ENCODE measurements around the gene KCNH3.
"Not testable (repeated sequence)": the region's sequence is repeated elsewhere in the genome, so short reads cannot be mapped to it uniquely, and the experiment has no call there.

Gene KCNH3

DNA sequence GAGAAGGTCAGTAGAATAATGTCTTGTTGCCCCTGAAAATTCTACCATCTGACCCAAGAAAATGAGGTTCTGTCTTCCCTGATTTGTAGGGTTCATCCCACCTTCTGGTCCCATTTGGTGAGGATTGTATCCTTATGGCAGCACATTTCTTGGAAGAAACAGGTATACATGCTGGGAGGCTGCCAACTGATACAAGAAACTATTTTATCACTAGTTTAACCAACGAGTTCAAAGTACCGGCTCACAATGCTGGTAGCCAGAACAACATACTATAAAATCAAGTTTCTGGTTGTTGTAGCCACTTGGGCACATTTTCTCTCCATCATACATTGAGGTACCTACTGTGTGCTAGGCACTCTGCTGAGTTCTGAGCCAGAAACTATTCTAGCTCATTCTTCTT is 7.1 kb upstream of the KCNH3 start:
- DNase-seq = no peak

DNA sequence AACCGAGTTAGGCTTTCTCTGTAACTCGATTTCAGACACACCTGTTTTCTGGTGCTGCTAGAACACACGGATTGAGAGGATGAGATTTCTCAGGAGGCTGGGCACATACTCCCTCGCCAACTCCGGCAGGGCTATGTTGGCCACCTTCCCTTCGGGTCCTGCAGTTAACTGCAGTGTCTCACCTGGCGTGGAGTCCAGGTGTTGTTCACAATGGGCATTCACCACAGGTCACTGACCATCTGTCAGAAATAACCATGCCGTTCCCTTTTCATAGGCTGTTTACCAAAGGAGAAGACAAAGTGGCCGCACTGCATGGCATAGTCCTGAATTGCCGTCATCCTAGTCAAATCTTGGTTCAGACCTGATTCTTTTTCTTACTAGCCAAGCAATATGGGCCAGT is 5.5 kb upstream of the KCNH3 start:
- no peak for DNase-seq

DNA sequence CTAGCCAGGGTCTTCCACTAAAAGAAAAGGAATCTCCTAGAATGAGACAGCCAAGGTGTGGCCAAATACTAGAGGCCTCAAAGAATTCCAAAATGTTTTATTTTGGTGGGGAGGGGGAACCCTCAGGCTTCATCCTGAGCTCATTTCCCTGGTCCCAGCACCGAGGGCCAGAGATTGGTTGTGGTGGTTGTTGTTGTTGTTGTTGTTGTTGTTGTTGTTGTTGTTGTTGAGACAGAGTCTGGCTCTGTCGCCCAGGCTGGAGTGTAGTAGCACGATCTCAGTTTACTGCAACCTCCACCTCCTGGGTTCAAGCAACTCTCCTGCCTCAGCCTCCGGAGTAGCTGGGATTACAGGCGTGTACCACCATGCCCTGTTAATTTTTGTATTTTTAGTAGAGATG is 4.7 kb upstream of the KCNH3 start:
- not testable (repeated sequence) for DNase-seq

DNA sequence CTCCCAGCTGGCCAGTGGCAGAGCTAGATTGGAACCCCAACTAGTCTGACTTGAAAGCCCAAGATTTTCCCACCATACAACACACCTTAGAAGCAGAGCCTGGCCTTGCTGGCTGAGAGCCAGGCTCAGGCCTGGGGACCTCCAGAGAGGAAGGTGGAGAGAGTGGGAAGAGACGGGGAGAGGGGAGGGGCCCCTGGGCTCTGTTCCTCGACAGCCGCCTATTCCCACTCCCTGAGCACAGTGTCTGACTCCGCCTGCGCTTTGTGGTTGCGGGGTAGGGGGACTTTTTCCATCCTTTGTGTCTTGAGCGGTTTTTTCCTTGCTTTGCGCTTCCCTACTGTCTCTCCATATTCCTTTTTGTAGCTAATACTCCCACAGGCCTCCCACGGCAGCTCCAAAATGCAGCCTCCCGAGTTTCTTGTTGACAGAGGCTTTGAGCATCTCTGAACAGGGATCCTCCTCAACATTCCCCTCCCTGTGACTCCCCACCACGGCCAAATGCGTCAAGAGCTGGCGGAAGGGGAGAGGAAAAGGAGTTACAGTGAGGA is 4.0 kb upstream of the KCNH3 start:
- DNase-seq = no peak

DNA sequence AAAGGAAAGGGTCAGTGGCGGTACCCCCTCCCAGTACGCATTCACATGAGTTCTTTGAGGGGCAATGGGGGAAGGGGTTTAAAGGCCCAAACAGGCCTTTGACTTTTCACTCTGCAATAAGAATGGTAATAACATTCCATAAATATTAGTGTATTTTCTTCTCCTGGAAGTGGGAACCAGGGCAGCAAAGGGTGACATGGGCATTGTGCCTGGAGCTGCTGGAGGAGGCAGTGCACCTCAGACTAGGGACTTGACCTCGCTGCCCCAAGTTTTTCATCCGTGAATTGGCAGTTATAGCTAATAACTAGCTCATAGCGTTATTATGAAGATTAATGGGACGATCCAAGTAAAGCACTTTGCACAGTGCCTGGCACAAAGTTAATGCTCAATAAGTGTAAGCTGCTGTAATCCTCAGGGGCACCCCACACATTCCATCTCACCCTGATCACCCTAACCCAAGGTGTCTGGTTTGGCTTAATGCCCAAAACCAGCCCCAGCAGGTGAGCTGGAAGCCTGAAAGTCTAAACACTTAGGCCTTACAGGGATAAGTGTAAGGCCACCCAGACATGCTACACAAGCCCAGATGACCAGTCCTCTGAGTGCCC is 2.8 kb upstream of the KCNH3 start:
- DNase-seq = no peak

DNA sequence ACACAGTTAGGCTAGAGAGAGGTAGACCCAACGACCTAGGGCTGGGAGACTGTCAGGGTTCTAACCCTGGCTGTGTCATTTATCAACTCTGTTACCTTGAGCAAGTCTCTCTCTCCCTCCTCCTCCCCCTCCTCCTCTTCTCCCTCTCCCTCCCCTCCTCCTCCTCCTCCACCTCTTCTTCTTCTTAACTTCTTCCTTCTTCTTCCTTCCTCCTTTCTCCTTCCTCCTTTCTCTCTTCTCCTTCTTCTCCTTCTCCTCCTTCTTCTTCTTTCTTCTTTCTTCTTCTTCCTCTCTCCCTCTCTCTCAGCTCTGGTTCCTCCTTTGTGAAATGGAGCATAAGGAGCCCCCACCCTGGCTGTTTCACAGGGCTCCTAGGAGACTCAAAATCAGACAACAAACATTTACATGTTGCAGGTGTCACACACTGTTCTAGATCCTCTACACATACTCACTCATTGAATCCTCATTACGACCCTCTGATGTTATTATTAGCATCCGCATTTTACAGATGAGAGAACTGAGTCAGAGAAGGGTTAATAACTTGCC is 2.2 kb upstream of the KCNH3 start:
- no peak for DNase-seq

DNA sequence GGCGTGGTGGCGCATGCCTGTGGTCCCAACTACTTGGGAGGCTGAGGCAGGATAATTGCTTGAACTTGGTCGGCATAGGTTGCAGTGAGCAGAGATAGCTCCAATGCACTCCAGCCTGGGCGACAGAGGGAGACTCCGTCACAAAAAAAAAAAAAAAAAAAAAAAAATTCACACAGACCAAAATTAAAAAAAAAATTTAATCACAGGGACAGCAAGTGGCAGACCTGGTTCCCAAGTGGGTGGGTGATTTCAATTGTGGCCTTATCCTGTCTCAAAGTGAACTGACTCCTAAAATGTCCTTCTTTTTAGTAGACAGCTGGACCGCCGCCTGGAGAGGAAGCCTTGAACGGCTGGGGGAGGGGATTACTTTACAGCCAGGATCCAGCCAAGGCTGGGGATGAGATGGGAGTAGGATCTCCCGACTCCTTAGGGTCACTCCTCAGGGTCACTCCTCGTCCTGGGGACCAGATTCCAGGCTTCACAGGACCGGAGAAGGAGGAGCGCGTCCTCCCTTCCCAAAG is 1.5 kb upstream of the KCNH3 start:
- no peak for DNase-seq

DNA sequence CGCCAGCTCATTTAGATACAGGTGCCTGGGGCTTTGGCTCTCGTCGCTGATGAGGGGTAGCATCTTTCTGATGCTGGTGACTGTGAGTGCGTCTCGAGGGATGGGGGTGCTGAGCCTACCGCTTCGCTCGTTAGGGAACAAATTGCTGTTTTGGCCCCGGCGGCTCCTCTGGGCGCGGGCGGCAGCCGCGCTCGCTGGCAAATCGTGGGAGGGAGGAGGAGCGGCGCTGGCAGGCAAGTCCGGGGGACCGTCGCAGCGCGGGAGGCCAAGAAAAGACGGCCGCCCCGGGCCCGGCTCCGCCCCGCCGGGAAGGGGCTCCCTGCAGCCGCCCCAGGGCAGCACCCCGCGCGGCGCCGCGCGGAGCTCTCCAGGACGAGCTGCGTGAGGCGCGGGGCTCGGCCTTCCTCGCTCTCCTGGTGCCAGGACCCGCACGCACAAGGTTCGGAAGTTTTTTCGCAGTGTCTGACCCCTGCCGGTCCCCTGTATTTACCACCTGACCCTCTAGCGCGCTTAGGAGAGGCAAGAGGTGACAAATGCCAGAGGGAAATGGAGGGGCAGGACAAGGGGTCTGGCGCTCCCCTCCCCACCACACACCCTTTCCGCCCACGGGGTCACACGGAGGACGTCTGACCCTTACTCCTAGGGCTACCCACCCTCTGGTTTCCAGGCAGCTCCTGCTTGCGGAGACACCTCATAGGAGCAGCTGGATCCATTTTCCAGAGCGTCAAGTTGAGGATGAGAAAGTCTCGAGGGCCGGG is 899 bp upstream of the KCNH3 start:
- no peak for DNase-seq

DNA sequence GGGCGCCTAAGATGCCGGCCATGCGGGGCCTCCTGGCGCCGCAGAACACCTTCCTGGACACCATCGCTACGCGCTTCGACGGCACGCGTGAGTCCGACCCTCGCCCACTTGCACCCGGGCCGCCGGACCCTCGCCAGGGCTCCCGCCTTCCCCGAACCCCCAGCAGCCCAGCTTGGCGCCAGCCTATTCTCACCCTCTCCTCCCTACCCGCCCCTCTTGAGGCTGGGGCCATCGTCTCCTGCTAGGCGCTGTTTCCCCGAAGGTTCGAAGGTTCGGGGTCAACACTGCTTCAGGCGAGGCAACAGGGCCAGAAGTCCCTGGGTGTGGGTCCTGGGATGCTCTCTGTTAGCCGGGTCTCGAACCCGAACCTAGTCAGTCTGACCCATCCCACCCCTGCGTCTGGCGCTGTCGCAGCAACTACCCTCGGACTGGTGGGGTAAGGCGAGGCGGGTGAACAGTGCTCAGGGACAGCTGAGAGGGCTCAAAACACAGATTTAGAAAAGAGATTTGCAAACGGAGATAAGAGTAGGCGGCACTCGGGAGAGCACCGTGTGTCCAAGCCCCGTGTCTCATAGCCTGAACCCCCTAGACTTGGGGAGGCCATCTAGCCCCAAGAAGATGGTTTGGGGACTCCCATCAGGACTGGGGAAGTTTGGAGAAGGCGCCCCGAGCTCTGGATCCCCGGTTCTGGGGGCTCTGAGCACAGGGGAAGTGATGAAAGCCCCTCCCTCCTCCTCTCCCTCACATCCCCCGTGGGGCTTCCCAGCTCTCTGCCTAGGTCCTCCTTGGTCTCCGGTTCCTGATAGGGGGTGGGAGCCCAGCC is 787 bp downstream of the KCNH3 start:
- no peak for DNase-seq

DNA sequence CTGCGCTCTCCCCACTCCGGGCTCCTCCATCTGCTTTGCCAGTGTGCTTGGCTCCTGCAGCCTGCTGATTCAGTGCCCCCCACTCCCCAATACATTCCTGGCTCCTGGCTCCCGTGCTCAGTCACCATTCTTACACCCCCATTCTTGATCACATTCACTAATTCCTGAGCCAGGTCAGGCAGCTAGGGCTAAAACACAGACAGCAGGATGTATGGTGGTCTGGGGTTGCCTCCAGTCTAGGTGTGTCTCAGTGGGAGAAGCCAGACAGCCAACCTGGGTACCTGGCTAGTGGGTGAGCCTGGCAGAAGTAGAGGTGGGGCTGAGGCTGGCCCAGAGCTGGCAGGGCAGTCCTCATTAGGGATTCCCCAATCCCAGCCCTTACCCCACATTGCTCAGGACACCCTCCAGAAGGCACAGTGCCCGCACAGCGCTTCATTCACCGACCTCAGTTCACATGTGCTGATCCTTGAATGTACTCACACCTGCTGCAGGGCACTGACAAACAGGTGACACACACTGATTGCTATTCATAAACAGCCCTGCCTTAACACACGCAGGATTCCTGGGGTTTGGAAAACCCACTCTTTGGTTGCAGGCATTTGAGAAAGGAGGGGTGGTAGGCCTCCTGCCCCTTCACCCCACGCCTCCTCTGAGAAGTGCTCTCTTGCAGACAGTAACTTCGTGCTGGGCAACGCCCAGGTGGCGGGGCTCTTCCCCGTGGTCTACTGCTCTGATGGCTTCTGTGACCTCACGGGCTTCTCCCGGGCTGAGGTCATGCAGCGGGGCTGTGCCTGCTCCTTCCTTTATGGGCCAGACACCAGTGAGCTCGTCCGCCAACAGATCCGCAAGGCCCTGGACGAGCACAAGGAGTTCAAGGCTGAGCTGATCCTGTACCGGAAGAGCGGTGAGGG is 1.7 kb downstream of the KCNH3 start:
- no peak for DNase-seq

DNA sequence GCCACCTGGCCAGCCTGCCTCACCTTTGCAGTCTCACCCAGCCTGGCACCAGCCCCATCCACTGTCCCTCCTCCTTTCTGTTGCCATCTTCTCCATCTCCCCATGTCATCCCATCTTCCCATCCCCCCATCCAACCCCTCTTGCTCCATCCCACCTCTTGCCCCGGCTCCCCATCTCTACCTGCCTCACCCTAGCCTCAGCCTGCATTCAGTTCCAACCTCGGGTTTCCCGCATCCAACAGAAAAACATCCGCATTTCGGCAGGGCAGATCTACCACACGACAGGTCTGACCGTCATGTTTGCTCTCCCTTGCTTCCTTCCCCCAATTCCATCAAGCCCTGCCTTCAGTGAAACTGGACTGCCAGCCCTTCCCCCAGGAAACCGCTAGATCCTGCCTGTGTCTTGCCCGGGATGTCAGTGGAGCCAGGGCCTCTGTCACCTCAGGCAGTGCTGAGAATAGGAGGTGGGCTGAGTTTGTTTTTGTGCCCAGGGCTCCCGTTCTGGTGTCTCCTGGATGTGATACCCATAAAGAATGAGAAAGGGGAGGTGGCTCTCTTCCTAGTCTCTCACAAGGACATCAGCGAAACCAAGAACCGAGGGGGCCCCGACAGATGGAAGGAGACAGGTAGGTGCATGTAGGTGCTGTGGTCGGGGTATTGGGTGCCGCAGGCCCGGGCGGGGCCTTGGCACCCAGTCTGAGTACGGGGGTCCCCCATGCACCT is 2.5 kb downstream of the KCNH3 start:
- no peak for DNase-seq

DNA sequence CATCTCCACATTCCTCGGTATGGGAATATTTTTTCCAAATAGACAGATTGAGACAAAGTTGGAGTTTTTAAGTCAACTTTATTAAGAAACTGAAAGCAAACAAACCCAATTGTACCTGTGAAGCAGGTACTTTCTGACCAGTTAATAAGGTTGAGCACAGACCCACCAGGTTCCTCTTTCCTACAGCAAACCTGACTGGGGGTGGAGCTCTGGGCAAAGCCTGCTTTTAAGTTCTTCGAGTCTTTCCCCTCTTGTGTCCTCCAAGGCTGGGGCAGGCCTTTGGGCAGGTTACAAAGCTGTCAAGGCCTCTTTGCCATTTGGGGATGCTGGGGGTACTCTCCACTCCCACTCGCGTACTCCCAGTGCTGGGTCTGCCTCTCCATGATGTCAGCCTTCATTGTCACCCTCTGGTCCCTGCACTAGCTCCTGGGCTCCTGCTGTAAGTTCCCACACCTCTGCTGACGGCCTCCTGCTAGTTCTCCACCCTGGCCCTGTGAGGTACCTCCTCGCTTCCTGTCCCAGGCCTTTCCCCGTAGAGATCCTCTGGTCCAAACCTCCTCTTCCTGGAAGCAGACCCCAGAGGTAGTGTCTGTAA is 3.2 kb downstream of the KCNH3 start:
- DNase-seq = no peak

DNA sequence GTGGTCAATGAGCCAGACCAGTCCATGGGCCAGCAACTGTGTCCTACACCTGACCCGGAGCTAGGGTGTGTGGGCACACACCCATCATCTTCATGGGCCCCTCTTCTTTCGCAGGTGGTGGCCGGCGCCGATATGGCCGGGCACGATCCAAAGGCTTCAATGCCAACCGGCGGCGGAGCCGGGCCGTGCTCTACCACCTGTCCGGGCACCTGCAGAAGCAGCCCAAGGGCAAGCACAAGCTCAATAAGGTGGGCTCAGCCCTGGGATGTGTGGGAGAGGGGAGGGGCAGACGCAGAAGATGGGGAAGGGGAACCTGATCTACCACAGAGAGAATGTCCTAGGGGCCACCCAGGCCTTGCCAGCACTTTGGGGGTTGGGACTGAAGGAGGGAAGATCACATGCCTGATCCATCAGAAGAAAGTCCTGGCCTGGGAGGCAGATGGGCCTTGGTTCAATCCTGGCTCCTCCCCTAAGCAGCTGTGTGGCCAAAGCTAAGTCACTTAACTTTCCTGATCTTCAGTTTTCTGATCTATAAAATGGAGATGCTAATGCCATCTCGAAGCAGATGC is 3.8 kb downstream of the KCNH3 start:
- DNase-seq = no peak

DNA sequence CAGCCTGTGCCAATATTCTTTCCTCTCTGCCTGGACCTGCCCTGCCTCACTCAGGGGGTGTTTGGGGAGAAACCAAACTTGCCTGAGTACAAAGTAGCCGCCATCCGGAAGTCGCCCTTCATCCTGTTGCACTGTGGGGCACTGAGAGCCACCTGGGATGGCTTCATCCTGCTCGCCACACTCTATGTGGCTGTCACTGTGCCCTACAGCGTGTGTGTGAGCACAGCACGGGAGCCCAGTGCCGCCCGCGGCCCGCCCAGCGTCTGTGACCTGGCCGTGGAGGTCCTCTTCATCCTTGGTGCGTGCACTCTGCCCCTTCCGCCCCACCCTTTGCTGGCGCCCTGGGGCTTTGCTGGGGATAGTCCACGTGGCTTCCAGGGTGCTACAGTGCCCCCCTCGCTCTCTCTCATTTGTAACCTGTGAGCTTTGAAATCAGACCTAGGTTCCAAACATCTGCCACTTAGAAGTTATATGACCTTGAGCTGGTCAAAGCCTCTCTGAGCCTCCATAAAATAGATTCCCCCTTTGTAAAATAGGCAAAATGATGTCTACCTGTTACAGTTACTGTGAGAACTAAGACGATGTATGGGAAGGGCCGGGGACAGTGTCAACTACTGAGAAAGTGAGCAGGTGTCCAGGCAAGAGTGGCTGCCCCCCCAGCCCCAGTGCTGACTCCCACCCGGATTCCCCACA is 4.5 kb downstream of the KCNH3 start:
- no peak for DNase-seq

DNA sequence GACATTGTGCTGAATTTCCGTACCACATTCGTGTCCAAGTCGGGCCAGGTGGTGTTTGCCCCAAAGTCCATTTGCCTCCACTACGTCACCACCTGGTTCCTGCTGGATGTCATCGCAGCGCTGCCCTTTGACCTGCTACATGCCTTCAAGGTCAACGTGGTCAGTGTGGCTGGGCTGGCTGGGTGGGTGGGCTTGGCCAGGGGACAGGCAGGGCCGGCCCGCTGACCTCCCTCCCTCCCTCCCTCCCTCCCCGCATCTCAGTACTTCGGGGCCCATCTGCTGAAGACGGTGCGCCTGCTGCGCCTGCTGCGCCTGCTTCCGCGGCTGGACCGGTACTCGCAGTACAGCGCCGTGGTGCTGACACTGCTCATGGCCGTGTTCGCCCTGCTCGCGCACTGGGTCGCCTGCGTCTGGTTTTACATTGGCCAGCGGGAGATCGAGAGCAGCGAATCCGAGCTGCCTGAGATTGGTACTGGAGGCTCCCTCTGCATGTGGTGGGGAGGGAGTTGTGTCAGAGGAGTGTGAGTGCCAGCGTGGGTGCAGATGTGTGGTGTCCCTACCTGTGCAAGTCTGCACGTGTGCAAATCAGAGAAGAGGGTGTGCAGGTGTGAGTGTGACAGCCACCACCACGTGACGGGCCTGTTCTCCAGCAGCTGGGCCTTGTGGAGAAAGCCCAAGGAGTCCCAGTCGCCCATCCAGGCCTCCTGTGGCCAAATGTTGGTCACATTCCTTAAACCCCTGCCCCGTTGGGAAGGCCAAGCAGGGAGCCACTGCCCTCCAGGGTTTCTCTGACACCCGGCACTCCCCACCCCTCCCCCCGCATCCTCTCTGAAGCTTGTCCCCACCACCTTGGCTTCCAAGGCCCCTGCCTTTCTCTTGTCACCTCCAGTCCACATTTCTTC is 5.3 kb downstream of the KCNH3 start:
- DNase-seq = no peak

DNA sequence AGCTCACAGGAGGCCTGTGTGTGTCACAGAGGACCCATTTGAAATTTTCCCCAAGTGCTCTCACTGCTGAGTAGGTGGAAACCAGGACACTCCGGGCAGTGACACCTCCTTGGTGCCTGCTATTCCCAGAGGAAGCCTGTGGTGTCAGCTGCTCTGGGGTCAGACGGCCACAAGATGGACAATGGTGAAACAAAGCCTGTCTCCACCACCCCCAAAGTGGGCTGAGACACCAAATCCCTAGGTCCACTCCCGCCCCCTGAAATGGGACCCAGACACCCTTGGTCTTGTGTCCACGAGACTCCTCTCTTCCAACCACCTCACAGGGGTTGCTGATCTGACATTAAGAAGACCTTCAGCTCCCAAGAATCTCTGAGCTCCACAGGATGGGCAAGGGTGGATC is 7.0 kb downstream of the KCNH3 start:
- DNase-seq = no peak

DNA sequence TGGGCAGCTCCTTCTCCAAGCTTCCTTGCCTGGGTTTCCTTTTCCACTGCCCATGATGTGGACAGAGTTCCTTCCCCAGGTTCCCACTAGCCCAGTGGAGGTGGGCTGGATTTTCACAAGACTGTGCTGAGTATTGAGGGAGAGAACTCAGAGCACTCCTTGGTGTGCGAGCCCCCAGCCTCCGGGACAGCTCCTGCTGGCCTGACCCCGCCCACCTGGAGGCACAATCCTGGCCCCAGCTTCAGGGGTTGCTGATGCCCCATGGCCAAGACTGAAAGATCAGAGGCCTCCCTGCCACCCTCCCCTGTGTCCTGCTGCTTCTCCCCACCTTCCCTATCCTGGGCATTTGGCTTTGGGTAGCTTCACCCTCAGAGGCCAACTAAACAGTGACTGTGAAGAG is 7.7 kb downstream of the KCNH3 start:
- DNase-seq = no peak

DNA sequence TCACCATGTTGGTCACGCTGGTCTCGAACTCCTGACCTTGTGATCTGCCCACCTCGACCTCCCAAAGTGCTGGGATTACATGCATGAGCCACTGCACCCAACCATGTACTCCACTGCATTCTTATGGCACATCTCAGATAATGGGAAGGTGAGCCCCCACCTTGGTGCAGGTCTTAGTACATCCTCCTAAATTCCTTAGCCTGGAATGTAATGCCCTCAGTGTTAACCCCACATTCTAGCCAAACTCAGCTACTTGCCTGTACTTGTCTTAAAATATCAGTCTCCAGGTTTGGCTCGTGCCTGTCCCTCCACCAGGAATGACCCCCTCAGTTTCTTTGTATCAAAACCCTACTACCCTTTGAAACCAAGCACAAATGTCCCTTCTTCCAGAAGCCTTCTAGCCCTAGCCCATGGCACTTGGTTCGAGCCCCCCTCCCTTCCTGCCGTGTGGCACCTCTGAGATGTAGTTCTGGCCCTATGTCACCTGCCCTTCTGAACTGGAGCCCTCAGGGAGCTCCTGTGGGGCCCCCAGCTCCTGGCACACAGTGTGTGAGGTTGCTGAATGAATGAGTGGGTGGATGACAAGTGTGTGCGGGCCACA is 8.4 kb downstream of the KCNH3 start:
- DNase-seq = no peak

DNA sequence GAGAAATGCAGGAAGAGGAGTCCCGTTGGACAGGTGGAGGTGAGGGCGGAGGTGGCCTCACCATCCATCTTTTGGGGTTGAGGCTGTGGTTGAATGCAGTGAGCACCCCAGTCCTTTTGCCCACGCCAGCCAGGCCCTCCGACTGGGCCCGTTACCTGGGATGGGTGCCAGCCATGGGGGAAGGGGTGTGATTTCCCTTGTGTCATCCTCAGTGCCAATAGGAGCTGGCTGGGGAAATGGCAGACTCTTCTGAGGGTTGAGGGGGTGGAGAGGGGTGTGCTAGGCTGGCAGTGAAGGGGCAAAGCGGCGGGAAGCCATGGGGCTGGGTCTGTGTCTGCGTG is 9.6 kb downstream of the KCNH3 start:
- no peak for DNase-seq

All from NCI-H510A (cell line).